ENCODE results near the gene ADK. TPM values are rescaled to one million over a fixed set of nuclear protein-coding genes. Genes with fewer than 3 reads are reported as not detected.

ADK gene
- total and polyA plus RNA-seq, 2 experiments from 2014 or later, result 46.7 to 53.7 TPM

- Histone ChIP-seq H3K9me3 (ENCODE audit: low read depth) (no peaks in the 10 kb centered on the region), H3K36me3 (replicated peaks; ENCODE audit: insufficient read depth, low read depth) (no peaks in the 10 kb centered on the region), H3K4me3 (no peak overlapping the region), H3K27ac (no peak overlapping the region), H3K9me2 (replicated peaks; ENCODE audit: insufficient read depth) (no peaks in the 10 kb centered on the region), H3K27me3 (no peaks in the 10 kb centered on the region), H3K79me2 (no peaks in the 10 kb centered on the region), H2AFZ (no peak overlapping the region), H3K4me2 (no peak overlapping the region), H3K4me1 (ENCODE audit: insufficient read depth) (no peaks in the 10 kb centered on the region), H4K20me1 (ENCODE audit: insufficient read depth, poor library complexity, severe bottlenecking) (no peaks in the 10 kb centered on the region)
- no peak for DNase-seq (ENCODE audit: low spot score)
- no peak for TF ChIP-seq EZH2 (IDR thresholded peaks at IDR 0.05; ENCODE audit: borderline replicate concordance)
- TF ChIP-seq EZH2phosphoT487 (IDR thresholded peaks at IDR 0.05; ENCODE audit: low read depth, severe bottlenecking, unreplicated experiment), result no peak
- no peak for TF ChIP-seq CTCF (IDR thresholded peaks at IDR 0.05; ENCODE audit: poor library complexity)
- 100% methylated on average over 1 of the region's 1 CpG for WGBS (ENCODE audit: low lambda C conversion rate, missing lambda C conversion rate)
These were observed 526.9 kb downstream of the ADK start for GRCh38 chr10:74677951-74678350.

GRCh38 chr10:74681917-74682627 lies 531.1 kb downstream of the ADK start:
- Histone ChIP-seq H3K9me2 (replicated peaks; ENCODE audit: insufficient read depth) (no peaks in the 10 kb centered on the region), H3K27me3 (no peaks in the 10 kb centered on the region), H3K4me2 (no peak overlapping the region), H4K20me1 (ENCODE audit: insufficient read depth, poor library complexity, severe bottlenecking) (no peaks in the 10 kb centered on the region), H3K4me3 (no peak overlapping the region), H3K9me3 (ENCODE audit: low read depth) (no peaks in the 10 kb centered on the region), H3K79me2 (no peaks in the 10 kb centered on the region), H2AFZ (no peak overlapping the region), H3K4me1 (ENCODE audit: insufficient read depth) (peaks cover 11% of the 10 kb centered on the region), H3K36me3 (replicated peaks; ENCODE audit: insufficient read depth, low read depth) (no peaks in the 10 kb centered on the region), H3K27ac (no peak overlapping the region)
- no peak for TF ChIP-seq EZH2phosphoT487 (IDR thresholded peaks at IDR 0.05; ENCODE audit: low read depth, severe bottlenecking, unreplicated experiment)
- TF ChIP-seq EZH2 (IDR thresholded peaks at IDR 0.05; ENCODE audit: borderline replicate concordance), result no peak
- no peak for TF ChIP-seq CTCF (IDR thresholded peaks at IDR 0.05; ENCODE audit: poor library complexity)
- DNase-seq (ENCODE audit: low spot score), result no peak
- 61% methylated on average over 3 of the region's 4 CpGs for WGBS (ENCODE audit: low lambda C conversion rate, missing lambda C conversion rate)

- peaks cover 11% of the 10 kb centered on the region for H3K4me1 ChIP-seq (ENCODE audit: insufficient read depth)
- no peak overlapping the region for H3K4me2 ChIP-seq
- H4K20me1 ChIP-seq (ENCODE audit: insufficient read depth, poor library complexity, severe bottlenecking), result no peaks in the 10 kb centered on the region
- no peak overlapping the region for H2AFZ ChIP-seq
- H3K79me2 ChIP-seq, result no peaks in the 10 kb centered on the region
- H3K9me3 ChIP-seq (ENCODE audit: low read depth), result no peaks in the 10 kb centered on the region
- no peaks in the 10 kb centered on the region for H3K9me2 ChIP-seq (replicated peaks; ENCODE audit: insufficient read depth)
- H3K36me3 ChIP-seq (replicated peaks; ENCODE audit: insufficient read depth, low read depth), result no peaks in the 10 kb centered on the region
- TF ChIP-seq EZH2phosphoT487 (IDR thresholded peaks at IDR 0.05; ENCODE audit: low read depth, severe bottlenecking, unreplicated experiment), result no peak
- no peak for TF ChIP-seq EZH2 (IDR thresholded peaks at IDR 0.05; ENCODE audit: borderline replicate concordance)
- TF ChIP-seq CTCF (IDR thresholded peaks at IDR 0.05; ENCODE audit: poor library complexity), result no peak
- no peaks in the 10 kb centered on the region for H3K27me3 ChIP-seq
- H3K4me3 ChIP-seq, result no peak overlapping the region
- no peak for DNase-seq (ENCODE audit: low spot score)
- no peak overlapping the region for H3K27ac ChIP-seq
These were observed 532.0 kb downstream of the ADK start for GRCh38 chr10:74683067-74683466.
